Measurements from ENCODE around the gene ALDH5A1.

- no peak for TF ChIP-seq CTCF (conservative IDR thresholded peaks at IDR 0.05)
- no peak for TF ChIP-seq EZH2 (IDR thresholded peaks at IDR 0.05; ENCODE audit: low read depth)
Measured at GRCh38 chr6:24535210-24535609, 40.4 kb downstream of the ALDH5A1 start.
